Heart right ventricle (tissue), 16 donors: Measurements from ENCODE around the gene TRIM62. TPM values are rescaled to one million over a fixed set of nuclear protein-coding genes. Genes with fewer than 3 reads are reported as not detected.
A peak's percentile ranks its signal among the peaks of the same experiment; 100 is the strongest.

Experiments
- ATAC-seq, 8 donors: fragments of 200-7000 bp; cut with Tn5 transposase; one replicate each; pipeline ENCODE4 v1.9.1; 2020; ENCODE audit warnings: mild to moderate bottlenecking in 8 of 8, moderate library complexity in 8 of 8, moderate number of reproducible peaks in 1 of 8
- DNase-seq, 2 donors: peaks; one replicate each; pipeline ENCODE4 v3.0.0-alpha.2; 2020
- H3K27ac ChIP-seq, 10 donors: fragments of 200-600 bp; sonication (generic) in 2 of 10; one replicate each; pipeline versions ENCODE4 v1.5.0 to v1.8.0; 2020 to 2022; ENCODE audit warnings: mild to moderate bottlenecking in 3 of 10
- H3K27me3 ChIP-seq, 7 donors: fragments of 200-600 bp; one replicate each; pipeline ENCODE4 v1.8.0; 2021 to 2022; ENCODE audit warnings: mild to moderate bottlenecking in 2 of 7
- H3K36me3 ChIP-seq, 9 donors: fragments of 200-600 bp; sonication (generic) in 1 of 9; one replicate each; pipeline versions ENCODE4 v1.5.0 to v1.8.0; 2020 to 2022; ENCODE audit warnings: mild to moderate bottlenecking in 2 of 9
- H3K4me1 ChIP-seq, 9 donors: fragments of 200-600 bp; sonication (generic) in 1 of 9; one replicate each; pipeline versions ENCODE4 v1.5.0 to v1.8.0; 2020 to 2022; ENCODE audit warnings: mild to moderate bottlenecking in 4 of 9
- H3K4me3 ChIP-seq, 10 donors: fragments of 200-600 bp; sonication (generic) in 2 of 10; one replicate each; pipeline versions ENCODE4 v1.5.0 to v1.8.0; 2020 to 2022; ENCODE audit warnings: mild to moderate bottlenecking in 7 of 10, moderate library complexity in 2 of 10
- H3K9me3 ChIP-seq, 11 donors: fragments of 200-600 bp in 10 of 11; sonication (generic) in 2 of 11; one replicate each; pipeline versions ENCODE4 v1.5.0 to v1.8.0; 2013 to 2022; ENCODE audit warnings: mild to moderate bottlenecking in 2 of 11, control low read depth in 1 of 11, moderate library complexity in 1 of 11
- CTCF ChIP-seq, 9 donors: fragments of 200-600 bp; sonication (generic) in 2 of 9; IDR thresholded peaks; one replicate each; pipeline versions ENCODE4 v1.5.0 to v1.8.0; 2021 to 2022; ENCODE audit warnings: antibody characterized with exemption in 9 of 9, mild to moderate bottlenecking in 5 of 9, moderate library complexity in 1 of 9
- WGBS, 2 donors: extraction: QIAGEN DNeasy Blood & Tissue Kit; methylation state at CpG; one replicate each; pipeline ENCODE4 v1.1.7; 2013; ENCODE audit warnings: inconsistent platforms in 1 of 2; 5-methylcytosine and 5-hydroxymethylcytosine counted together
- intact Hi-C, 10 donors: fragments of 100-400 bp; cut with DNase I; formaldehyde crosslinking; loops; one replicate each; pipeline versions ENCODE4 v1.11.1 to v1.14.2; 2022
- polyA plus RNA-seq, 2 donors: library from polyadenylated mRNA; stranded (reverse); fragments of 200-250 nt; gene quantifications; one replicate each; pipeline ENCODE4 v1.2.3, GENCODE V29; 2013
- total RNA-seq, 10 donors: library from RNA; stranded (reverse); fragmentation: NEBNext Ultra II Directional in 3 of 10; extraction: Animal tissue kit (Norgen Biotek cat#: 25700) in 3 of 10; gene quantifications; one replicate each; pipeline versions ENCODE4 v1.2.1 to v1.2.4, GENCODE V29; 2021 to 2023
- donor health status: Arrhythmogenic right ventricular cardiomyopathy.
- donor health status: ischemic (EF 13 %, LVEDD 7.1; RV severe dilation, severe dysfunction).
- donor health status: healthy with polysubstance abuse.
- donor health status: DM: no; HTN: yes; CAD: no.
- donor health status: DM: no; HTN: no; CAD: no.
- donor health status: ischemic (EF 25% LVEDD 6.9; RV normal size, moderate dysfunction).
- donor health status: ischemic (EF 25% LVEDD 5.7; RV mildly dilated, moderate dysfunction).
- donor health status: healthy.
- donor health status: DM: yes; HTN: yes; CAD: no.
- donor health status: Ischemic cardiomyopathy.
- donor health status: ischemic (EF 35%, LVEDD 5.7; RV mildly dilated, moderate dysfunction).
- donor health status: nonischemic (EF 11% LVEDD 7.7; RV severe dilation, severe dysfunction).
- donor health status: DM: yes; HTN: yes; CAD: no.
- donor health status: PGD.
- donor health status: ischemic (EF 29% LVEDD 5.4; RV normal size, mild dysfunction).
- donor health status: nonischemic (EF 23%, LVEDD 6.1; RV moderate dilation, normal function).

The TRIM62 gene
- total and polyA plus RNA-seq, 12 donors, result 2.0 to 3.7 (median 2.6) TPM

- 82 to 88% methylated on average over 7 of the region's 7 CpGs for WGBS, 2 donors
- Histone ChIP-seq H3K27ac (peak overlapping the region in 2 of 10 donors; percentile 2 to 15), H3K36me3 (no peaks in the 10 kb centered on the region), H3K4me3 (no peak overlapping the region), H3K9me3 (peaks cover 0 to 21% (median 10%) of the 10 kb centered on the region in 11 donors), H3K4me1 (peaks cover 0 to 25% (median 6%) of the 10 kb centered on the region in 9 donors), H3K27me3 (no peaks in the 10 kb centered on the region)
- intact Hi-C loops, result loop anchor here (2.0 to 10.0 kb wide), 17 partner anchors 37 to 395 kb away; partner anchors contain the start of genes ZNF362 (in 2 of the 10) and ZSCAN20 (in 2 of the 10)
- DNase-seq (no peak), ATAC-seq (peak in 4 of 8 donors; percentile 30 to 46 (median 44))
- TF ChIP-seq CTCF (IDR thresholded peaks at IDR 0.05), result no peak
These were observed 38.2 kb upstream of the TRIM62 start for GRCh38 chr1:33219886-33220661.

- Histone ChIP-seq H3K4me1 (no peaks in the 10 kb centered on the region), H3K4me3 (no peak overlapping the region), H3K27me3 (peaks cover 0 to 3% (median 0%) of the 10 kb centered on the region in 7 donors), H3K36me3 (no peaks in the 10 kb centered on the region), H3K27ac (no peak overlapping the region), H3K9me3 (no peaks in the 10 kb centered on the region)
- TF ChIP-seq CTCF (IDR thresholded peaks at IDR 0.05), result no peak
- DNase-seq, result no peak
- WGBS, 2 donors, result 93 to 96% methylated on average over 3 of the region's 3 CpGs
- intact Hi-C loops, result loop anchor here in 1 of 10 donors (10.0 kb wide), 1 partner anchor 243 kb away; no protein-coding TSS in a partner anchor
- no peak for ATAC-seq
These were observed 30.1 kb upstream of the TRIM62 start for GRCh38 chr1:33211972-33212371.

- ATAC-seq (no peak), DNase-seq (no peak)
- no peaks in the 10 kb centered on the region for H3K4me1 ChIP-seq
- intact Hi-C loops, result no loop called here
- no peak overlapping the region for H3K27ac ChIP-seq
- WGBS, 2 donors, result 76 to 86% methylated on average over 2 of the region's 2 CpGs
- H3K9me3 ChIP-seq, result peaks cover 0 to 5% (median 0%) of the 10 kb centered on the region in 11 donors
- TF ChIP-seq CTCF (IDR thresholded peaks at IDR 0.05), result no peak
- H3K36me3 ChIP-seq, result no peaks in the 10 kb centered on the region
- H3K27me3 ChIP-seq, result peaks cover 0 to 19% (median 0%) of the 10 kb centered on the region in 7 donors
- H3K4me3 ChIP-seq, result no peak overlapping the region
These were observed 24.5 kb upstream of the TRIM62 start for GRCh38 chr1:33206340-33206739.

- 77 to 90% methylated on average over 2 of the region's 2 CpGs for WGBS, 2 donors
- no peaks in the 10 kb centered on the region for H3K9me3 ChIP-seq
- no peak overlapping the region for H3K27ac ChIP-seq
- H3K4me3 ChIP-seq, result no peak overlapping the region
- H3K36me3 ChIP-seq, result no peaks in the 10 kb centered on the region
- DNase-seq (no peak), ATAC-seq (no peak)
- intact Hi-C loops, result no loop called here
- H3K4me1 ChIP-seq, result no peaks in the 10 kb centered on the region
- no peak for TF ChIP-seq CTCF (IDR thresholded peaks at IDR 0.05)
- peaks cover 0 to 15% (median 0%) of the 10 kb centered on the region in 7 donors for H3K27me3 ChIP-seq
These were observed 13.7 kb upstream of the TRIM62 start for GRCh38 chr1:33195556-33195955.
